GM18502 (cell line): ENCODE data around the gene EFNA2.

Experiments
- ATAC-seq: cut with Tn5 transposase; IDR thresholded peaks from one replicate; pipeline ENCODE4 v1.9.1; 2021; ENCODE audit warnings: mild to moderate bottlenecking; ENCODE audit not compliant: unreplicated experiment, poor library complexity

EFNA2 gene

DNA sequence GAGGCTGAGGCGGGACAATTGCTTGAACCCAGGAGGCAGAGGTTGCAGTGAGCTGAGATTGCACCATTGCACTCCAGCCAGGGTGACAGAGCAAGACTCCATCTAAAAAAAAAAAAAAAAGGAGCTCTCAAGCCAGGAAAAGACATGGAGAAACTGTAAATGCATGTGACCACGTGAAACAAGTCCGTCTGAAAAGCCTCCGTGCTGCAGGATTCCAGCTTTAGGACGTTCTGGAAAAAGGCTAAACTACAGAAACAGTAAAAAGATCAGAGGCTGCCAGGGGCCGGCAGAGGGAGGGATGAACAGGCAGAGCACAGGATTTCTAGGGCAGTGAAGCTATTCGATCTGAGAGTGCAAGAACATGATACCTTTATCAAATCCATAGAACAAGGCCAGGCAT is 57.4 kb downstream of the EFNA2 start:
- ATAC-seq: no peak

DNA sequence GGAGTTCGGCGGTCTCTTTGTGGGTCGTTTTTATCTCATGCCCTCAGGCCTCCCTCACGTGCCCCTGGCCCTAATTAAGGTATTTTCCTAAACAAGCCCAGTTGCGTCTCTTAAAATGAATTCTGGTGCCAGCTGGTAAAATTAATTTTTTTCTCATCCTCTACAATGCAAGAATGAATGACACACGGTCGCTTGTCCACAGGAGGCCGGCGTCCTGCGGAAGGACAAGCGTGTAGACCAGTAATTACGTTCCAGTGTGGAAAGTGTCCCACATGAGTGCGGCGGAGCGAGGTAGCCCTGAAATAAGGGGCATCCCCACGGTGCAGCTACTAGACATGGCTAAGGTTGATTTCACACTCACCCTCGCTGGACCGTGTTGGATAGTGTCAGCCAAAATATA is 63.5 kb downstream of the EFNA2 start:
- no peak for ATAC-seq

DNA sequence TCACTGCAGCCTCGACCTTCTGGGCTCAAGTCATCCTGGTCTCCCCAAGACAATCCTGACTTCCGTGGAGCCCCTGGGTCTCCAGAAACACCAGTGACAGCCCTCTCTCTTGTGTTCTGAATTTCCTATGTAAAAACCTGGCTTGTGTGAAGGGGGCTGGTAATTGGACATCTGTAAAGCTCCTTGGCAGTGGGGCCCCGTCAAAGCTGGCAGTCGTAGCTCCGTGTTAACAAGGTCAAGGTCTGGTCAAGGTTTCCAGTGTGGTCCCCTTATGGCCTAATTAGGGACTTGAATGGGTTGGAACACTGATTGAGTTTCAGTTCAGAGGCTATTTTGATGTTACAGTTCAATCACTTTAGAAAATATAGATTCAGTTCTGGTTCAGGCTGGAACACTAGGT is 65.2 kb downstream of the EFNA2 start:
- no peak for ATAC-seq
